GM21447 (cell line): ENCODE measurements around the gene RAB8B.

ENCODE experiments used
- ATAC-seq: cut with Tn5 transposase; IDR thresholded peaks from one replicate; pipeline ENCODE4 v1.9.1; 2021; ENCODE audit not compliant: unreplicated experiment

Gene RAB8B

DNA sequence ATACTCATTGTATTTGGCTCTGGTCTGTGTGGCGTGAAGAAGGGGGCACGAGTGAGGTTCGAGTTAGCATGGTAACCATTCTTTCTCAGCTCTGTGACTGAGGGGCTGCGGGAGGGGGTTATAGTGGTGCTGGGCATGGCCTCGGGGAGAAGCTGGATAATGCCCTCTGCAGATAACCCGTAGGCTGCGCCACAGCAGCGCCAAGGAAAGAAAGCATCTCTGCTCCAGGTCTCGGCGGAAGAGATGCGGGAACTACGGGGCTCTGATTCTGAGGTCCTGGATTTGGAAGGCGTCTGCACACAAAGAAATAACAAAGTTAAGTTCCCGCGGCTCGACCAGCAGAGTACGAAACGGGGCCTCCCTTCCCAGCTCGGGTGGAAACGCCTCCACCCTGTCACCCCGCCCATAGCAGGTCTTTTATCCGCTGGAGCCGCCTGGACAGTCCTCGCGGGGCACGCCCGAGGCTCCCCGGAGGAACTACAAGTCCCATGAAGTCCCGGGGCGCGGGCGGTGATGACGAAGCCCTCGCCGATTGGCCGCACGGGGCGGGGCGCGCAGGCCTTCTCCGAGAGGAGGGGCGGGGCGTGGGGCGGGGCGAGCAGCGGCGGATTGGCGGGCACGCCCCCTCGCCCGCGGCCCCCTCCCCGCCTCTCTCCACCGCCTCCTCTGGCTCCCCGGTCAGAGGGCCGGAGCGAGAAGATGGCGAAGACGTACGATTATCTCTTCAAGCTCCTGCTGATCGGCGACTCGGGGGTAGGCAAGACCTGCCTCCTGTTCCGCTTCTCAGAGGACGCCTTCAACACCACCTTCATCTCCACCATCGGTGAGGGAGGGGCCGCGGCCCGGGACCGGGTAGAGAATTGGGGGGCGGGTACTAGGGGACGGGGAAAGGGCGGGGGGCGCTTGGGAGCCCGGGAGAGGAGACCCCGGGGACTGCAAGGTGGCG is at the start of gene RAB8B:
RAB8B (plus strand) TSS at position 681 of the 946 bp plus-strand sequence; CDS start at position 700, 19 bp downstream.
- ATAC-seq, result peak; percentile 62

DNA sequence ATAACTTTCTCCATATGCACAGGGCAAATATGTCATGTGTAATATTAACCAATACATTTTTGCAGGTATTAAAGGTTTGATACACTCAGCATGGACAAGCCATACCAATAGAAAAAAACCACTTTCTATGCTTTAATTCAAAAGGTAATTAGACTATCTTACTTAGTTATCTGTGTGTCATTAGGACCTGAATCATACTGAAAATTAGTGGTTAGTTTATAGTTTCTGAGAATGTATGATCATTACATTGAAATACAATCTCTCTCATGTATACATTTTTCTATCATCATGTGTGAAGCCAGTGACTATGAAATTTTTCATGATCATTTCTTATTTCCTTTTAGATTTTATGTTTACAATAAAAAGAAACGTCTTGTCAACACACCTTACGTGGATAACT is 48.5 kb upstream of the RAB8B start:
- ATAC-seq, result no peak

DNA sequence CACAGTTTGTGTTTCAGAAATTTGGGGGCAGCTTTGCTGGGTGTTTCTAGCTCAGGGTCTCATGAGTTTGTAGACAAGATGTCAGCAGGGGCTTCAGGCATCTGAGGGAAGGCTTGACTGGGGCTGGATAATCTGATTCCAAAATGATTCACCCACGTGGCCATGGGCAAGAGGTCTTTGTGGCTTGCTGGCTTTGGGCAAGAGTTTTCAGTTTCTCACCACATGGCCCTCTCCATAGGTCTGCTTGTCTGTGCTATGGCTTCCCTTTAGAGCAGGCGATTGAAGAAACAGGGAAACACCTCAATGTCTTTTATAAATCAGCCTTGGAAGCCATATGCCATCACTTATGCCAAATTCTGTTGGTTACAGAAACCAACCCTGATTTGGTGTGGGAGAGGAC is 44.0 kb upstream of the RAB8B start:
- no peak for ATAC-seq

DNA sequence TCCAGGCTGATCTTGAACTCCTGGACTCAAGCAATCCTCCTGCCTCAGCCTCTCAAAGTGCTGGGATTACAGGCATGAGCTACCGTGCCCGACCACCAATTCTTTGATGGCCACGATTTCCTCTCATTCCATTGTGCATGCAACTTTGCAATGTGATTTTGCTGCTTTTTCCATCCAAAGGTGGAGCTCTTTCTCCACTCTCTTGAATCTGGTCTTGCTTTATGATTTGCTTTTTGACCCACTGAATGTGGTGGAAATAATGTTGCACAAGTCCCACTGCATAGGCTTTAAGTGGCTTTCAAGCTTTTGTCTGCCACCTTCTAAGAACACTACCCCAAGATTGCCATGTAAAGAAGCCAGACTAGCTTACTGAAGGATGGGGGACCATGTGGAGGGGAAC is 42.7 kb upstream of the RAB8B start:
- ATAC-seq, result no peak

DNA sequence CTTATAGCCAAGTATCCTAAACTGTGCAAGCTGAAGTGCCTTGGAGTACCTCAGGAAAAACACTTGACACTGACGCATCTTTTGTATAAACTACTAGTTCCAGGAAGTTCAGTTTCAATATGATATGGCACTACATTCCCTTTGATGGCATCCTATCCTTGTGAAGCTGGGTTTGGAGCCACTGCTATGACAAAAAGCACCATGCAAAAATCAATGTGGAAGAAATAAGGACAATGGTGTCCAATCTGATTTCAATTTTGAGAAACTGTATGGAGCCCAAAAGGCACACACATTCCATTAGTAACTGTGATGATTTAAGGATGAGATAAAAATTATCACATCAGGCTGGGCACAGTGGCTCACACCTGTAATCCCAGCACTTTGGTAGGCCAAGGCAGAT is 37.7 kb upstream of the RAB8B start:
- no peak for ATAC-seq

DNA sequence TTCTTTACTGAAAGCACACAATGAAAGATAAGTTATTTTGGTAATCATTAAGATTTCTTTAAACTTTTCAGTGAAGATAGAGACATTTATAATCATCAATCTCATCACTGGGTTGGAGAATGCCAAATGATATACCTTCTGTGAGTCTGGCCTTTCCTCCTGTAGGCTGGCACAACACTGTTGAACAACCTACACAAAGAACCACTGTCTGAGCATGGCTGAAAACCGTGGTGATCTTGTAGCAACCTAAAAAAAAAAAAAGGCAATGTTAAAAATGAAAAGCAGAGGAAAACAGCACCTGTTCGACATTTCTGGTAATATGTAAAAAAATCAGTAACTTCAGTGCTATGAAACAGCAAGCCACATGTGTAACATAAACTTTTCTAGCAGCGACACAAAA is 33.9 kb upstream of the RAB8B start:
- ATAC-seq, result no peak

DNA sequence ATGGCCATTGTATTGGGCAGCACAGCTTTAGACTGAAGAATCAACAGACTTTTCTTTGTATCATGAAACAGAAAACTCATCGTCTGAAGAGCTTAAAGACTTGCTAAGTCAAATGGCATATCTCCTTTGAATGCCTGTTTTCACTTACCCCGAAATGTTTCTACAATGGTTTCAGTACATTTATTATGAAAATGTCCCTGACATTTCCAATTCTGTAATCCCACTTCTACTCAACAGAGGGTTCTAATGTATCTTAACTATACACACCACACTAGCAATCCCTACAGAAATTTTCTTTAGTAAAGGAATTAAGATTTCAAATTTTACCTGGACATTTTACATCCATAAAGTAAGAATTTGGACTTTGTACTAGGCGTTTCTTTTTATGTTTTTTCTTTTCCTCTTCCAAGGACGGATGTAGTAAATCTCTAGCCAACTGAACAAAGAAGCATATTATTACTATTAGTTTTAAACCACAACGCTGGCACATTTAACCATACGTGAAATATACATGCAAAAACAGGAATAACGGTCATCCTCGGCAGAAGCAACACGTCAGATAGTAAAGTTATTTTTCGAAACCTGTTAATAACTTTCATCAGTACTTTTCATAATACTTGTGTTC is 33.2 kb upstream of the RAB8B start:
- ATAC-seq, result no peak

DNA sequence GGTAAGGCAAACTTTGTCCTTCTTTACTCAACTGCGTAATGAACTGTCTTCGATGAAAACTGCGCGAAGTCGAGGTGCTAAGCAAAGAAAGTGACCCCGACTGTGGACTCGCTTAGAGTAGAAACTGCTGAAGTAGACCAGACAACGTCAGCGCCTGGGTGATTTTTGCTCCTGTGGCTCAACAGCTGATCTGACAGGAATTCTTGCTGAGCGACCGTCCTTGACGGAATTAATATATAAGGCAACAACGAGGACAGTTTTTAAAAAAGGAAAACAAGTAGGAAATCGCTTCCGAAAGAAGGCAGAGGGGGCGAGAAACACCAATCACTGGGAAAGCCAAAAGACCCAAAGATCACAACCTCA is 32.7 kb upstream of the RAB8B start:
- ATAC-seq, result no peak

DNA sequence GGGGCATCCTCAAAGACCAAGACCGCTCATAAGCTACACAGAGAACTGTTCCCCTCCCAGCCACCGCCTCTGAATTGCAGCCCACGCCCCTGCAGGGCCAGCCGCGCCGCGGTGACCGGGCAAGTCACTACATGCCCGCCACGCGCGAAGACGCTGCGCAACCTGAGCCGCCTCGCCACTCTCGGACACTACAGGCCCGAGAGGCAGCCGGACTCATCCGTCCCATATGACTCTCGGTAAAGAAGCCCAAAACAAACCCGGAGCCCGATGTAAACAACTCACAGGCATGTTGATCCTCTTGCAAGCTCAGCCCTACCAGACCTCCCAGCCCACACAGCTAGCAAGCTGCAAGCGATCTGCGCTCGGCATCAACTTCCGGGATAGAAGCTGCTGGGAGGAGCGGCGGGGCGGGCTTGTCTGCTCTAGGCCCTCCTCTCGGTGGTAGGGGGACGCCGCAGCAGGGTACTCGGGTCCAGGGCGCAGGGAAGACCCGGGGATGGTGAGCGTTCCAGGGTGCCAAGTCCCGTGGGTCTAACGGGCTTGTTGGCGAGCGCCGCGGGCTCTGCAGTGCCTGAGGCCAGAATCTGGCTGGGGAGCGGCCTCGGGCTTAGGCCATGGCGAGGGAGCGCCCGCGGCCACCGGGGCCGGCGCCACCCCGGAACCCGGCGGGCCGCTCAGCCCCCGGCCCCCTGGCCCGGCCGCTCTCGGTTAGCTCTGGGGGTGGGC is 32.1 kb upstream of the RAB8B start, which contains the start of gene RPS27L:
RPS27L (minus strand) TSS at position 360 of the 726 bp plus-strand sequence; CDS start at position 288, 72 bp downstream.
- ATAC-seq, result peak; percentile 89

DNA sequence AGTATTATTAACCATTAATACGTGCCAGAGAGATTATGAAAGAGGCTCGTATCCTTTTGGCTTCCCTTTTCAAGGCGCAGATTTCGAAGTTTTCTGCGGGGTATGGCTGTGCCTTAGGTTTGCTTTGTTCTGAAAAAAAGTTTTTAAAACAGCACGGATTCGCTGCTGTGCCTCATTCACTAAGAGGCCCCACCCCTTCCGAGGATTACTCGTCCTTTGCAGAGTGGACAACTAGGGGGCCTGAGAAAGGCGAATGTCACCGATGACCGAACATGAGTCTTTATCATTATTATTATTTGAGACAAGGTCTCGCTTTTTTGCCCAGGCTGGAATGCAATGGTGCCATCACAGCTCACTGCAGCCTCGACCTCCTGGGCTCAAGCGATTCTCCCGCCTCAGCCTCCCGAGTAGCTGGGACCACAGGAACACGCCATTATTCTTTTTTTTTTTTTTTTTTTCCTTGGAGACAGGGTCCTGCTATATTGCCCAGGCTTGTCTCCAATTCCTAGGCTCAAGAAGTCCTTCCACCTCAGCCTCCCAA is 31.4 kb upstream of the RAB8B start:
- no peak for ATAC-seq

DNA sequence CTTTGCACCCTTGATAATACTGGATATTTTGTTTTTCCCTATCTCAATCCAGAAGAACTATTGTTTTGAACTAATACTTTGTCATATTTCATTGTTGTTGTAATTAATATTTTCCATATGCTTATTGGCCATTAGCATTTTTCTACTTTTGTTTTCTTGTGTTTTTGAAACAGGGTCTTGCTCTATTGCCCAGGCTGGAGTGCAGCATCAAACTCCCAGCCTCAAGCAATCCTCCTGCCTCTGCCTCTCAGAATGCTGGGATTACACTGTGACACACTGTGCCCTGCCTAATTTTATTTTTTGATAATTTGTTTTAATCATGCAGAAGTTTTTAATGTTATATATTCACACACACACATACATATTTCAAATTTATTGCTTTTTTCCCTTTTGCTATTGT is 28.8 kb upstream of the RAB8B start:
- no peak for ATAC-seq

DNA sequence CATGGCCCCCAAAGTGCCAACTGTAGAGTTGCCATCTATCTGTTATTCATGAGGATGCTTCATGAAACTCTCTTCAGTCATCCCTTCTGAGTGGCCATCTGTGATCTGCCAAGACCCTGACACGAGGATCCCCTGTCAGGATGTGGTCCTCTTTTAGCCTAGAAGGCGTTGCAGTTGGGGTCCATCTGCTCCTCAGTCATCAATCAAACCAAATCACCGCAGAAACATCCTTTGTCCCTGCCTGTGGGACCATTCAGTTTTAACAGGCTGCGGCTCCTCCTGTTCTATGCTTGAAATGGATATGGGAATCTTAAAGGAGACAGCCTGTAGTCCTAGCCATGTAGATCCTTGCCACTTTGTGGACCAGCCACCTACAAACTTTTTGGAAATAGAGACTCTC is 26.2 kb upstream of the RAB8B start:
- ATAC-seq, result no peak

DNA sequence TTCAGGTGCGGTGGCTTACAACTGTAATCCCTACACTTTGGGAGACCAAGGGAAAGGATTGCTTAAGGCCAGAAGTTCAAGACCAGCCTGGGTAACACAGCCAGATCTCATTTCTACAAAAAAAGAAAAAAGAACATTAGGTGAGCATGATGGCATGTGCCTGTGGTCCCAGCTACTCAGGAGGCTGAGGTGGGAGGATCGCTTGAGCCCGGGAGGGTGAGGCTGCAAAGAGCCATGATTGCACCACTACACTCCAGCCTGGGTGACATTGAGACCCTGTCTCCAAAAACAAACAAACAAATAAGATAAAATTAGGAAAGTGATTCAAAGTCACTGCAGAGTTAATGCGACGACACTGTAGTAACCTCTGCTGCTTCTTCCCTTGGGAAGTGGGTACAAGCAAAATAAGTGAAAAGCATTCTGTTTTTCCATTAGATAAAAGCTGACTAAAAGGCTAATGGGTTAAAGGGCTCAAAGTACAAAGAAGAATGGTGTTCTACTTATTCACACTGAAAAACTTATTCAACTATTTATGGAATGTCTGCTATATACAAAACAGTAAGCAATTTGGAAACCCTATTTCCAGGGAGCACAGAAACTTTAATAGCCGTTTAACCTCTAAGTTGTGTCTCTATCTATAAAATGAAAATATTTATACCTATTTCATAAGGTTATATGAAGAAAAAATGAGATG is 24.1 kb upstream of the RAB8B start:
- no peak for ATAC-seq

DNA sequence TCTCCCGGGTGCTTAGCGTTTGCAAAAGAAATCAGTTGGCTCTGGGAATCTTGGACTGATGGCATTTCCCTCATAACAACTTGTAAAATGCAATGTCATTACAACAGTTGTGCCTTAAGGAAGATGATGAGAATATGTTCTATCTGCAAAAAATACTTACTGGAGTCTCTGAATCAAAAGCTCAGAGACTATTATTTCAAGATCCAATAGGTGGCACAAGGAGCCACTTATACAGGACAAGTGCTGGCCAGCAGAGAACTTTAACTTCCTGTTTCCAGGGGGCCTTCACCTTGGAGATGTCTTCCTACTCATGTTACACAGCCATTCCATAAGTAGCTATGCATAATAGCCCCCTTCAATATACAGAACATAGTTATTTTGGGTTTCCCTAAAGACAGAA is 23.2 kb upstream of the RAB8B start:
- no peak for ATAC-seq

DNA sequence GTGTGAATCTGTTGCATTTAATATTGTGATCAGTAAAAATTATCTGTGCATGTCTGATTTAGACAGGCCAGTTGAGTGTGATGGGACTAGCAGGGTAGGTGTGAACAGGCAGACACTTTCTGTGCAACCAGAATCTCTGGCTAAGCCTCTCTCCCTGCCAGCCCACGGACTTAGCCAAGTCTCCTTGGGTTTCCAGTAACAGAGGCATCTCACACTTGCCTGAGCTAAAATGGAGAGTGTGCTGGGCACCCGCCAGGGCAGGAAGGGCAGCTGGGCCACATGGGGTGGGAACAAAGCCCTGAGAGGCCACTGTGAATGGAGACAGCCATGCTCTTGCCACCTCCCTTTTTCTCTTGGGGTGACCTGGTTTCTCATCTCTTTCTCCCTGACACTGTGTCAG is 19.6 kb upstream of the RAB8B start:
- no peak for ATAC-seq

DNA sequence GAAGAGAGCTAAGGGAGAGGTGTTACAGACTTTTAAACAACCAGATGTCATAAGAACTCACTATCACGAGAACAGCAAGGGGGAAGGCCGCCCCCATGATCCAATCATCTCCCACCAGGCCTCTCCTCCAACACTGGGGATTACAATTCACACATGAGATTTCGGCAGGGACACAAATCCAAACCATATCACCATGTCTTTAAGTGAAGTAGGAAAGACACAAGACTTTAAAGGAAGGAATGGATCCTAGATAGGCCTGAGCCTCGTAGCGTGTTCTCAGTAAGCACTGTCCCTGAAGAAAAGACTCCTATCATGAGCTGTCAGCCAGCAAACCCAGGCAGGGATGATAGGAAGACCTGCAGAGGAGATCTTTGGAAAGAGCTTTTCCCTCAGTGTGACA is 17.0 kb upstream of the RAB8B start:
- ATAC-seq, result no peak

DNA sequence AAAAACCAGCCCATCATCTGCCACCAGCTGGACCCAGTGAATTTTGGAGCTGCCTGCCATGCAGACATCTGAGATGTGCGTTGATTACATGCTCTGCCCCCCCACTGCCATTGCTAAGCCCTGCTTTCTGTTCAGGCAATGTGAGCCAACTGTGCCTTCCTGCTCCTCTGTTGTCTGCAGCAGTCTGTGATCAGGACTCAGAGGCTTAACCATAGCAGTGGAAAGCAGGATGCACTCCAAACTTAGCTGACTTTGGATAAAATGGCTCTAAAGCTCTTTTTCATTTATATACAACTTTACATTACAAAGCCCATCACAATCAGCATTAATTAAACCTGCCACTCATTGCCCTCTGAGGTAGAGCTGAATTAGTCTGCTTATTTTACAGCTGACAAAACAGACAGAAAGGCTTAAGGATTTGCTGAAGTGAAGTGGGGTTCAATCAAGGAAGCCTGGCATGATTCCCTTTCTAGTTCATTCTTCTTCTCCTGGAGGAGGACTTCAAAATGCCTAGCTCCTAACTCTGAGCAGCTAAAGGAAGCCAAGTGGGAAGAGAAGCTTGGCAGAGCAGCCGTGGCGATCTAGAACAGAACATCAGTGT is 16.5 kb upstream of the RAB8B start:
- no peak for ATAC-seq

DNA sequence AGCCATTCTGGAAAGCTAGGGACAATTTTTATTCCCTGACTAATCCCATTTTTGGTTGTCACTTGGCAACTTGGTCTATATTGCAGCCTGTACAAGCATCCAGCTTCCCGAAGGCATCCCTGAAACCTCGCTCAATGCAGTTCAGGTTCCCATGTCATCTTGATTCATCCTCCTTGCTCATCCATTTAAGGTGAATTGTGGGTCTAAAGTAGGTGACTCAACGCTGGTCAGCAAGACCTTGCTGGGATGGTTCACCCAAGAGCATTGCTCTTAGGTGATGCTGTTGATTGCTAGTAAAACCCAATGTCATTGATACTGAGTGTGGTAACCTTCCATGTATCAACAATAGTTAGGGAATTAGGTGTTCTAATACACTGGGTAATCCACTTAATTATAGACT is 13.1 kb upstream of the RAB8B start:
- ATAC-seq, result no peak

DNA sequence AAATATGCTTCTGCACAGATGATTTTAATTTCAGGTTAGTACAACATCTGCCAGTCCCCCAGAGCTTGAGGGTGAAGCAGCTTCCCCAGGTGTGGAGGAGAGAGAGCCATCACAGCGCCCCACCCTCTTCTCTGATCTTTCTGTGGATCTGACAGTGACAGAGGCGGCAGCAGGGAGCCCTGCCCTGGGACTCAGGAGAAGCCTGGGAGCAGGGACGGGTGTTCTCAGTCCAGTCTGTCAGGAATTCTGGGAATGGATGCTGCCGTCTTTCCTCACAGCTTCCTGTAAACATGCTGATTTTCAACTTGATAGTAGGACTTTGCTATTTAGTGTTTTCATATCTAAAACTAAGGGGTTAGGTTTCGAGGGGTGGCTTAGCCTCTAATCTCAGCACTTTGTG is 11.4 kb upstream of the RAB8B start:
- ATAC-seq, result no peak

DNA sequence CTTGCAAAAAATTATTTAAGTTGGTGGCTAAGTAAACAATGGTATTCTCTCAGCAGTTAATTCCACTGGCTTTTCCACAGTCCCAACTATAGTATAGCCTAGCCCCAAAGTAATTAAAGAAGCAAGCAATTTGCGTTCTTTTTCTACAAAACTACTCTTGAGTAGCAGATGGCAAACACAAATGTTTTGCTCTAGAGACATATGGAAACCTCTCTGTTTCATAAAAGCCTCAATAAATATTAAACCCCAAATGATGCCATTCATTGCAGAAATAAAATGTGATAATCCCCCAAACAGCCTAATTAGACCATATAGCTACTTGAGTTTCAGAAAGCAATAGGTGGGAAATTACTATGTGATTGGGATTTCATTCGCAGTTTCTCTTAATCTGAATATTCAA is 8.7 kb upstream of the RAB8B start:
- no peak for ATAC-seq
